GM19395 (cell line): ENCODE data around the gene UCP2.

Experiments
- ATAC-seq: cut with Tn5 transposase; IDR thresholded peaks from one replicate; pipeline ENCODE4 v1.9.1; 2021; ENCODE audit warnings: mild to moderate bottlenecking, moderate library complexity; ENCODE audit not compliant: unreplicated experiment

Gene UCP2

GRCh38 chr11:74010306-74011300, 28.0 kb upstream of the UCP2 start:
- ATAC-seq: no peak

GRCh38 chr11:74009675-74010305, 27.1 kb upstream of the UCP2 start:
- ATAC-seq: no peak

- ATAC-seq: no peak
These were observed 26.5 kb upstream of the UCP2 start for GRCh38 chr11:74009230-74009547.

- ATAC-seq: no peak
These were observed 26.0 kb upstream of the UCP2 start, which contains the start of gene UCP3 for GRCh38 chr11:74008373-74009229. UCP3 (minus strand) TSS chr11:74009085; CDS start chr11:74007042, 2,043 bp downstream.

GRCh38 chr11:74007691-74008372, 25.2 kb upstream of the UCP2 start:
- no peak for ATAC-seq

GRCh38 chr11:74006743-74007304, 24.2 kb upstream of the UCP2 start:
- ATAC-seq: no peak

GRCh38 chr11:74005721-74006517, 23.3 kb upstream of the UCP2 start:
- ATAC-seq: no peak

- no peak for ATAC-seq
These were observed 22.3 kb upstream of the UCP2 start for GRCh38 chr11:74004759-74005615.

GRCh38 chr11:74004046-74004695, 21.5 kb upstream of the UCP2 start:
- ATAC-seq: no peak

GRCh38 chr11:74002832-74003231, 20.2 kb upstream of the UCP2 start:
- no peak for ATAC-seq

GRCh38 chr11:74001822-74002286, 19.2 kb upstream of the UCP2 start:
- no peak for ATAC-seq

GRCh38 chr11:74000307-74001133, 17.9 kb upstream of the UCP2 start:
- no peak for ATAC-seq

GRCh38 chr11:73999581-74000306, 17.1 kb upstream of the UCP2 start:
- ATAC-seq: no peak

GRCh38 chr11:73998846-73999575, 16.4 kb upstream of the UCP2 start:
- ATAC-seq: no peak

- ATAC-seq: no peak
These were observed 14.6 kb upstream of the UCP2 start for GRCh38 chr11:73997120-73997770.
